SK-N-SH treated with all-trans-retinoic acid at 6 μM for 48 hours (cell line): ENCODE data around the gene EPHB2.

Experiments used
- ATAC-seq: fragments of 200-7000 bp; cut with Tn5 transposase; 3 replicates; pipeline ENCODE4 v1.9.1; 2020; ENCODE audit warnings: mild to moderate bottlenecking, moderate library complexity
- ARNTL ChIP-seq: fragments of 450-650 bp; formaldehyde crosslinking; IDR thresholded peaks from 2 replicates; pipeline ENCODE4 v1.5.0; 2020; ENCODE audit warnings: low read depth, mild to moderate bottlenecking, moderate library complexity, borderline replicate concordance
- BACH2 ChIP-seq: fragments of 250-450 bp; sonication (Bioruptor Pico); IDR thresholded peaks from 2 replicates; pipeline ENCODE4 v1.9.0; 2021; ENCODE audit warnings: mild to moderate bottlenecking, borderline replicate concordance
- CREB5 ChIP-seq: fragments of 250-450 bp; sonication (Bioruptor Pico); IDR thresholded peaks from 2 replicates; pipeline ENCODE4 v1.5.1; 2020; ENCODE audit warnings: low read depth, mild to moderate bottlenecking, moderate library complexity
- CSDC2 ChIP-seq: fragments of 250-450 bp; sonication (Bioruptor Pico); IDR thresholded peaks from 2 replicates; pipeline ENCODE4 v1.5.0; 2020; ENCODE audit warnings: mild to moderate bottlenecking, moderate library complexity
- CSRNP3 ChIP-seq: fragments of 250-450 bp; sonication (Bioruptor Pico); IDR thresholded peaks from 2 replicates; pipeline ENCODE4 v1.5.1; 2021; ENCODE audit warnings: mild to moderate bottlenecking, moderate library complexity
- ESRRG ChIP-seq: fragments of 250-450 bp; sonication (Bioruptor Pico); IDR thresholded peaks from 2 replicates; pipeline ENCODE4 v1.6.1; 2021; ENCODE audit warnings: mild to moderate bottlenecking
- GLIS3 ChIP-seq: fragments of 250-450 bp; sonication (Bioruptor Pico); IDR thresholded peaks from 2 replicates; pipeline ENCODE4 v1.5.0; 2020; ENCODE audit warnings: mild to moderate bottlenecking, moderate library complexity
- ISL1 ChIP-seq: fragments of 250-450 bp; sonication (Bioruptor Pico); IDR thresholded peaks from 2 replicates; pipeline ENCODE4 v2.1.2; 2022; ENCODE audit warnings: mild to moderate bottlenecking, moderate library complexity
- OSR1 ChIP-seq: fragments of 250-450 bp; sonication (Bioruptor Pico); IDR thresholded peaks from 2 replicates; pipeline ENCODE4 v1.8.0; 2022; ENCODE audit warnings: moderate library complexity, mild to moderate bottlenecking, inconsistent platforms
- PATZ1 ChIP-seq: fragments of 250-450 bp; sonication (Bioruptor Pico); IDR thresholded peaks from 2 replicates; pipeline ENCODE4 v1.8.0; 2020; ENCODE audit warnings: mild to moderate bottlenecking, moderate library complexity, borderline replicate concordance
- POU6F1 ChIP-seq: fragments of 250-450 bp; sonication (Bioruptor Pico); IDR thresholded peaks from 2 replicates; pipeline ENCODE4 v1.8.0; 2021; ENCODE audit warnings: low read depth, mild to moderate bottlenecking, moderate library complexity, borderline replicate concordance
- PPARA ChIP-seq: fragments of 250-450 bp; sonication (Bioruptor Pico); IDR thresholded peaks from 2 replicates; pipeline ENCODE4 v1.5.0; 2020; ENCODE audit warnings: mild to moderate bottlenecking, borderline replicate concordance
- RARB ChIP-seq: fragments of 250-450 bp; sonication (Bioruptor Pico); IDR thresholded peaks from 2 replicates; pipeline ENCODE4 v1.8.0; 2021; ENCODE audit warnings: mild to moderate bottlenecking, moderate library complexity
- TCF4 ChIP-seq: fragments of 250-450 bp; sonication (Bioruptor Pico); IDR thresholded peaks from 2 replicates; pipeline ENCODE4 v1.8.0; 2021; ENCODE audit warnings: mild to moderate bottlenecking, moderate library complexity, borderline replicate concordance
- TOX ChIP-seq: fragments of 250-450 bp; sonication (Bioruptor Pico); IDR thresholded peaks from 2 replicates; pipeline ENCODE4 v1.8.0; 2021; ENCODE audit warnings: mild to moderate bottlenecking, moderate library complexity, borderline replicate concordance
- TSHZ2 ChIP-seq: fragments of 250-450 bp; sonication (Bioruptor Pico); IDR thresholded peaks from 2 replicates; pipeline ENCODE4 v1.5.0; 2020; ENCODE audit warnings: mild to moderate bottlenecking, moderate library complexity
- ZC3H10 ChIP-seq: fragments of 250-450 bp; sonication (Bioruptor Pico); IDR thresholded peaks from 2 replicates; pipeline ENCODE4 v1.5.1; 2021; ENCODE audit warnings: mild to moderate bottlenecking, moderate library complexity
- ZFP3 ChIP-seq: fragments of 250-450 bp; sonication (Bioruptor Pico); IDR thresholded peaks from 2 replicates; pipeline ENCODE4 v1.5.0; 2020; ENCODE audit warnings: mild to moderate bottlenecking, moderate library complexity
- ZFP30 ChIP-seq: fragments of 450-650 bp; formaldehyde crosslinking; IDR thresholded peaks from 2 replicates; pipeline ENCODE4 v1.5.0; 2022; ENCODE audit warnings: mild to moderate bottlenecking, moderate library complexity
- ZNF565 ChIP-seq: fragments of 450-650 bp; formaldehyde crosslinking; conservative IDR thresholded peaks from 2 replicates; pipeline ENCODE4 v1.5.0; 2020; ENCODE audit warnings: low read depth, mild to moderate bottlenecking, moderate library complexity
- ZNF70 ChIP-seq: fragments of 450-650 bp; formaldehyde crosslinking; IDR thresholded peaks from 2 replicates; pipeline ENCODE4 v1.5.0; 2020; ENCODE audit warnings: mild to moderate bottlenecking, moderate library complexity
- ZNF8 ChIP-seq: fragments of 450-650 bp; formaldehyde crosslinking; IDR thresholded peaks from 2 replicates; pipeline ENCODE4 v1.5.0; 2020; ENCODE audit warnings: mild to moderate bottlenecking, moderate library complexity

EPHB2 gene

GRCh38 chr1:22792396-22793160 is 81.9 kb downstream of the EPHB2 start:
- TF ChIP-seq ESRRG (no peak), ZFP30 (CRISPR knock-in tag) (no peak), TCF4 (CRISPR knock-in tag) (no peak)
- no peak for ATAC-seq

- TF ChIP-seq BACH2 (no peak), PATZ1 (CRISPR knock-in tag) (no peak), ZNF565 (CRISPR knock-in tag) (no peak), ZNF8 (CRISPR knock-in tag) (no peak), CREB5 (no peak), CSRNP3 (no peak), ARNTL (no peak), TOX (CRISPR knock-in tag) (no peak), GLIS3 (CRISPR knock-in tag) (no peak), TSHZ2 (no peak)
- ATAC-seq = no peak
Observed at GRCh38 chr1:22793647-22794046, 83.0 kb downstream of the EPHB2 start.

GRCh38 chr1:22794647-22795365 is 84.2 kb downstream of the EPHB2 start:
- TF ChIP-seq RARB (no peak), ZFP30 (CRISPR knock-in tag) (no peak), ZFP3 (no peak), CSDC2 (CRISPR knock-in tag) (no peak), ZNF70 (no peak), TSHZ2 (no peak), CREB5 (no peak), ZC3H10 (no peak), ZNF8 (CRISPR knock-in tag) (no peak), PPARA (no peak), ISL1 (CRISPR knock-in tag) (no peak), TOX (CRISPR knock-in tag) (no peak), GLIS3 (CRISPR knock-in tag) (no peak), POU6F1 (no peak), OSR1 (no peak)
- no peak for ATAC-seq
